Endothelial cell of umbilical vein (primary cell): ENCODE results near the gene LRRN3. TPM values are rescaled to one million over a fixed set of nuclear protein-coding genes. Genes with fewer than 3 reads are reported as not detected.

ENCODE experiments used
- BruUV-seq: library from RNA; stranded (reverse); fragments of 400-500 nt; replicated peaks from 2 replicates; lab custom pipeline; 2021; lab: Mats Ljungman, UMichigan
- CTCF ChIA-PET: fragments of 300-600, 350-600 bp; sonication (Branson Sonifier 250); formaldehyde crosslinking; loops from one replicate; lab custom pipeline; 2021; ENCODE audit warnings: antibody characterized with exemption, inconsistent platforms; lab: Charles Lee
- POLR2A ChIA-PET: fragments of 300-600, 350-600 bp; sonication (Branson Sonifier 250); formaldehyde crosslinking; loops from one replicate; lab custom pipeline; 2021; ENCODE audit warnings: antibody characterized with exemption, inconsistent platforms; lab: Charles Lee
- DNase-seq: peaks from one replicate; pipeline ENCODE4 v3.0.0-alpha.2; 2011; ENCODE audit warnings: low read depth, low spot score
- FAIRE-seq: peaks from 2 replicates; lab custom pipeline; 2011; peaks lifted over from hg19 to GRCh38; lab: Jason Lieb, UNC
- H2AFZ ChIP-seq: 2 replicates; pipeline ENCODE4 v1.6.0; 2012; ENCODE audit warnings: low read depth, low read length, control low read depth, inconsistent platforms
- H3K27ac ChIP-seq: 2 replicates; pipeline ENCODE4 v1.5.1; 2011; ENCODE audit warnings: low read depth, mild to moderate bottlenecking, control low read depth, low read length, moderate library complexity; ENCODE audit not compliant: insufficient read depth
- H3K27me3 ChIP-seq, 2 experiments: 2 replicates each; pipeline versions ENCODE4 v1.6.0 to v1.6.1; 2011; ENCODE audit warnings: low read length in 2 of 2, mixed read lengths in 1 of 2; ENCODE audit not compliant: control insufficient read depth in 2 of 2, insufficient read depth in 2 of 2
- H3K36me3 ChIP-seq, 2 experiments: 2 replicates in 1 of 2; 3 replicates in 1 of 2; pipeline ENCODE4 v1.5.1; 2011; ENCODE audit warnings: low read length in 2 of 2, mild to moderate bottlenecking in 1 of 2, moderate library complexity in 1 of 2; ENCODE audit not compliant: control insufficient read depth in 2 of 2, insufficient read depth in 2 of 2; ENCODE audit errors: extremely low read depth in 1 of 2
- H3K4me1 ChIP-seq: 3 replicates; pipeline ENCODE4 v1.5.1; 2011; ENCODE audit warnings: mild to moderate bottlenecking, low read length; ENCODE audit not compliant: control insufficient read depth, insufficient read depth; ENCODE audit errors: extremely low read depth
- H3K4me2 ChIP-seq: 2 replicates; pipeline ENCODE4 v1.6.1; 2011; ENCODE audit warnings: low read length, control low read depth, mixed read lengths; ENCODE audit not compliant: insufficient read depth
- H3K4me3 ChIP-seq, 3 experiments: fragments of 200-600 bp in 1 of 3; sonication (generic), shearing (Covaris generic) in 1 of 3; replicated peaks in 1 of 3; 2 replicates each; pipeline ENCODE4 v1.5.1; 2011 to 2016; ENCODE audit warnings: control low read depth in 3 of 3, low read length in 3 of 3, mild to moderate bottlenecking in 2 of 3, inconsistent platforms in 1 of 3, low read depth in 1 of 3, moderate library complexity in 1 of 3; ENCODE audit not compliant: insufficient read depth in 1 of 3
- H3K79me2 ChIP-seq: 2 replicates; pipeline ENCODE4 v1.6.0; 2012; ENCODE audit warnings: low read length, inconsistent platforms; ENCODE audit not compliant: control insufficient read depth, insufficient read depth
- H3K9ac ChIP-seq: replicated peaks from 2 replicates; pipeline ENCODE3; 2011; ENCODE audit warnings: low read length, control low read depth; ENCODE audit not compliant: insufficient read depth; ENCODE audit errors: extremely low read depth
- H3K9me1 ChIP-seq: replicated peaks from 3 replicates; pipeline ENCODE4 v1.6.0; 2011; ENCODE audit warnings: mild to moderate bottlenecking, low read length; ENCODE audit not compliant: control insufficient read depth, insufficient read depth; ENCODE audit errors: extremely low read depth
- H3K9me3 ChIP-seq: replicated peaks from 2 replicates; pipeline ENCODE4 v1.5.1; 2012; ENCODE audit warnings: low read length, inconsistent platforms; ENCODE audit not compliant: control insufficient read depth, insufficient read depth
- H4K20me1 ChIP-seq: replicated peaks from 2 replicates; pipeline ENCODE3; 2011; ENCODE audit warnings: mild to moderate bottlenecking, low read length; ENCODE audit not compliant: control insufficient read depth, insufficient read depth; ENCODE audit errors: extremely low read depth
- EZH2 ChIP-seq: IDR thresholded peaks from 2 replicates; pipeline ENCODE4 v1.6.1; 2012; ENCODE audit warnings: borderline replicate concordance, low read depth, mild to moderate bottlenecking, moderate library complexity, low read length, inconsistent platforms; ENCODE audit not compliant: severe bottlenecking
- GATA2 ChIP-seq: IDR thresholded peaks from 2 replicates; pipeline ENCODE4 v1.7.0; 2011; ENCODE audit warnings: low read depth, mild to moderate bottlenecking, moderate library complexity, mixed read lengths, low read length; ENCODE audit not compliant: insufficient read length, insufficient read depth
- JUN ChIP-seq: IDR thresholded peaks from 2 replicates; pipeline ENCODE4 v1.6.1; 2011; ENCODE audit warnings: borderline replicate concordance, low read depth; ENCODE audit not compliant: insufficient read length, insufficient read depth
- POLR2A ChIP-seq: IDR thresholded peaks from 2 replicates; pipeline ENCODE4 v1.6.1; 2012; ENCODE audit warnings: low read depth, mild to moderate bottlenecking, control low read depth, low read length
- POLR2AphosphoS5 ChIP-seq: IDR thresholded peaks from 2 replicates; pipeline ENCODE4 v1.6.1; 2012; ENCODE audit warnings: low read depth, mild to moderate bottlenecking, control low read depth, low read length, moderate library complexity; ENCODE audit not compliant: insufficient read depth
- dilution Hi-C: fragments of 300-500 bp; cut with MboI; formaldehyde crosslinking; loops from one replicate; pipeline ENCODE4 v1.15.0; 2019; ENCODE audit warnings: low sequenced_read_pairs; ENCODE audit not compliant: extremely low pct_ligation_motif_present
- intact Hi-C: fragments of 100-400 bp; cut with micrococcal nuclease; formaldehyde crosslinking; loops from one replicate; pipeline ENCODE4 v1.10.0; 2022
- polyA plus RNA-seq, 4 experiments: library from polyadenylated mRNA; depleted of rRNA in 3 of 4; stranded (reverse) in 3 of 4; unstranded in 1 of 4; fragments of >200 nt; gene quantifications; 2 replicates each; pipeline versions ENCODE4 v1.2.1 to v1.2.3, GENCODE V29; 2011 to 2012; ENCODE audit warnings: missing spikeins in 1 of 4
- total RNA-seq: library from RNA; stranded (reverse); gene quantifications from 2 replicates; pipeline ENCODE4 v1.2.3, GENCODE V29; 2021
- TF ChIP-seq, protein P1 (sequence below): IDR thresholded peaks from 2 replicates; pipeline ENCODE4 v1.6.1; 2011; ENCODE audit not compliant: insufficient read depth, insufficient read length

The LRRN3 gene
- total and polyA plus RNA-seq, 2 donors (not counting 3 experiments of a cell fraction or from before 2014, with no cell fraction given): not detected

DNA sequence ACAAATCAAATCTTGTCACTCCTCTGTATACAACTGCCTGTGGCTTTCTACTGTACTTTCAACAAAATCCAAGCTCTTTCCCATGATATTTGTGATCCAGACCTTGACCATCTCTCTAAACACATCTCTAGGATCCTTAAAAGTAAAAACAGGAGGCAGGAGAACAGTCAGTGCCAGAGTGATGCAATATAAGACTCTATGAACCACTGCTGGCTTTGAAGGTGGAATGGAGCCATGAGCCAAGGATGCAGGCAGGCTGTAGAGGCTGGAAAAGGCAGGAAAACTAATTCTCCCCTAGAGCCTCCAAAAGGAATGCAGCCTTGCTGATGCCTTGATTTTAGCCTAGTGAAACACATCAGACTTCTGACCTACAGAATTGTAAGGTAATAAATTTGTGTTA lies 45.5 kb upstream of the LRRN3 start:
- H3K4me2 ChIP-seq: no peak overlapping the region
- FAIRE-seq (no peak), DNase-seq (no peak)
- dilution Hi-C loops (no loop called here), intact Hi-C loops (no loop called here)
- no TSS peak for BruUV-seq
- no peak overlapping the region for H3K9ac ChIP-seq
- no peaks in the 10 kb centered on the region for H4K20me1 ChIP-seq
- POLR2A ChIA-PET: no interaction called here
- peaks cover 4% of the 10 kb centered on the region for H3K4me1 ChIP-seq
- H3K4me3 ChIP-seq: no peak overlapping the region
- H3K36me3 ChIP-seq: no peaks in the 10 kb centered on the region
- H3K27ac ChIP-seq: no peak overlapping the region
- no peaks in the 10 kb centered on the region for H3K9me1 ChIP-seq
- CTCF ChIA-PET: no interaction called here
- no peaks in the 10 kb centered on the region for H3K27me3 ChIP-seq
- TF ChIP-seq, protein P1, sequence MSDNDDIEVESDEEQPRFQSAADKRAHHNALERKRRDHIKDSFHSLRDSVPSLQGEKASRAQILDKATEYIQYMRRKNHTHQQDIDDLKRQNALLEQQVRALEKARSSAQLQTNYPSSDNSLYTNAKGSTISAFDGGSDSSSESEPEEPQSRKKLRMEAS: no peak
- TF ChIP-seq GATA2: no peak
- TF ChIP-seq JUN: no peak
- H3K9me3 ChIP-seq: no peaks in the 10 kb centered on the region
- no peak overlapping the region for H2AFZ ChIP-seq
- no peaks in the 10 kb centered on the region for H3K79me2 ChIP-seq

DNA sequence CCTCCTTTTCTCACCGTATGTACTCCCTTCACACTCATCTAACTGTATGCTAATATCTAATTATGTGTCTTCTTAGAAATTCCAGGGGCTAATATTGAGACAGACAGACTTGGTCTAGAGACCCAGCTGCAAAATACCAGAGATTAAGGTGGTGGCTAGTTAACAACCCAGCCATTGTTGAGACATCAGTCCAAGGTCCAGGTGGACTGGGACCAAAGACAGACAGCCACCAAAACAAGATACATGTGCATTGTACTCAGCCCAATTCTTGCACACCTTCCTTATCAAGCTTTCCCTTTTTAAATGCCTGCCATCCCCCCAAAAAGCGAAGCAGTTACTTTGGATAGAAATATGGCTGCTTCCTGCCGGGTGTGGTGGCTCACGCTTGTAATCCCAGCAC lies 43.3 kb upstream of the LRRN3 start:
- H3K36me3 ChIP-seq: no peaks in the 10 kb centered on the region
- H3K27me3 ChIP-seq: no peaks in the 10 kb centered on the region
- H3K4me3 ChIP-seq: no peak overlapping the region
- dilution Hi-C loops: no loop called here
- TF ChIP-seq EZH2 (no peak), POLR2AphosphoS5 (no peak), POLR2A (no peak)
- no peak for FAIRE-seq
- H3K27ac ChIP-seq: no peak overlapping the region
- no peaks in the 10 kb centered on the region for H4K20me1 ChIP-seq
- no peaks in the 10 kb centered on the region for H3K4me1 ChIP-seq
- no peak overlapping the region for H3K4me2 ChIP-seq
- no peak for DNase-seq
- intact Hi-C loops: no loop called here
- no peak overlapping the region for H2AFZ ChIP-seq
- POLR2A ChIA-PET: no interaction called here
- no TSS peak for BruUV-seq
- H3K9me3 ChIP-seq: no peaks in the 10 kb centered on the region
- no peaks in the 10 kb centered on the region for H3K79me2 ChIP-seq
- CTCF ChIA-PET: no interaction called here
- no peaks in the 10 kb centered on the region for H3K9me1 ChIP-seq
- H3K9ac ChIP-seq: no peak overlapping the region
